HepG2 (cell line): ENCODE results near the gene OAS2. TPM values are rescaled to one million over a fixed set of nuclear protein-coding genes. Genes with fewer than 3 reads are reported as not detected.
"Not testable (repeated sequence)": the region's sequence is repeated elsewhere in the genome, so short reads cannot be mapped to it uniquely, and the experiment has no call there.

Source experiments
- ATAC-seq: fragments of 200-7000 bp; cut with Tn5 transposase; 3 replicates; pipeline ENCODE4 v1.9.1; 2020; ENCODE audit warnings: mild to moderate bottlenecking, moderate library complexity
- BruUV-seq: library from RNA; stranded (reverse); fragments of 400-500 nt; replicated peaks from 2 replicates; lab custom pipeline; 2021; lab: Mats Ljungman, UMichigan
- CTCF ChIA-PET: fragments of 300-600 bp; formaldehyde crosslinking; extraction: SDS; loops from one replicate; lab custom pipeline; 2021; ENCODE audit warnings: low total read pairs, inconsistent platforms, low intra/inter-chr PET ratio; lab: Yijun Ruan, JAX
- POLR2A ChIA-PET: fragments of 350-600 bp; sonication (Branson Sonifier 250); formaldehyde crosslinking; loops from one replicate; lab custom pipeline; 2020; ENCODE audit warnings: antibody characterized with exemption, inconsistent platforms; lab: Yijun Ruan, JAX
- DNase-seq: peaks from one replicate; pipeline ENCODE4 v3.0.0-alpha.2; 2015; ENCODE audit warnings: low spot score
- FAIRE-seq: peaks from 3 replicates; lab custom pipeline; 2011; peaks lifted over from hg19 to GRCh38; lab: Jason Lieb, UNC
- H2AFZ ChIP-seq: one replicate; pipeline ENCODE4 v1.6.1; 2011; ENCODE audit warnings: low read length, inconsistent platforms
- H3K27ac ChIP-seq: fragments of 300-600 bp; 3 replicates; pipeline ENCODE4 v1.8.0; 2011; ENCODE audit warnings: mixed run types, mild to moderate bottlenecking, mixed read lengths, low read length, inconsistent platforms; ENCODE audit not compliant: insufficient read depth; ENCODE audit errors: extremely low read length
- H3K27me3 ChIP-seq, 2 experiments: fragments of 200-600 bp in 1 of 2; 2 replicates in 1 of 2; 3 replicates in 1 of 2; pipeline versions ENCODE4 v1.6.0 to v1.8.0; 2011; ENCODE audit warnings: low read length in 2 of 2, mild to moderate bottlenecking in 2 of 2, moderate library complexity in 2 of 2, inconsistent platforms in 1 of 2; ENCODE audit not compliant: insufficient read depth in 2 of 2, control insufficient read depth in 1 of 2
- H3K36me3 ChIP-seq, 2 experiments: fragments of 200-600 bp in 1 of 2; replicated peaks in 1 of 2; 2 replicates in 1 of 2; 3 replicates in 1 of 2; pipeline versions ENCODE4 v1.5.1 to v1.8.0; 2011; ENCODE audit warnings: low read length in 2 of 2, inconsistent platforms in 1 of 2; ENCODE audit not compliant: insufficient read depth in 2 of 2, control insufficient read depth in 1 of 2
- H3K4me1 ChIP-seq: 2 replicates; pipeline ENCODE4 v1.5.1; 2012; ENCODE audit warnings: low read length, inconsistent platforms; ENCODE audit not compliant: insufficient read depth
- H3K4me2 ChIP-seq: 2 replicates; pipeline ENCODE4 v1.6.0; 2011; ENCODE audit warnings: low read depth, low read length, inconsistent platforms
- H3K4me3 ChIP-seq, 3 experiments: fragments of 200-600 bp in 1 of 3; sonication (generic), shearing (Covaris generic) in 1 of 3; replicated peaks in 1 of 3; 2 replicates each; pipeline ENCODE4 v1.5.1; 2011 to 2016; ENCODE audit warnings: low read length in 3 of 3, inconsistent platforms in 2 of 3, low read depth in 2 of 3, mild to moderate bottlenecking in 2 of 3, control low read depth in 1 of 3, mixed read lengths in 1 of 3; ENCODE audit not compliant: insufficient read depth in 1 of 3
- H3K79me2 ChIP-seq: one replicate; pipeline ENCODE4 v1.6.1; 2011; ENCODE audit warnings: low read length, inconsistent platforms; ENCODE audit not compliant: insufficient read depth
- H3K9ac ChIP-seq: 2 replicates; pipeline ENCODE4 v1.6.0; 2011; ENCODE audit warnings: mild to moderate bottlenecking, low read depth, low read length, inconsistent platforms; ENCODE audit not compliant: insufficient read depth
- H3K9me3 ChIP-seq: 2 replicates; pipeline ENCODE4 v1.5.1; 2012; ENCODE audit warnings: mild to moderate bottlenecking, low read length
- H4K20me1 ChIP-seq: 2 replicates; pipeline ENCODE4 v1.6.0; 2011; ENCODE audit warnings: inconsistent platforms, mild to moderate bottlenecking, low read length, moderate library complexity; ENCODE audit not compliant: insufficient read depth
- DMTF1 ChIP-seq: sonication (generic); formaldehyde crosslinking; IDR thresholded peaks from 2 replicates; pipeline ENCODE4 v1.4.0; 2020; ENCODE audit warnings: mild to moderate bottlenecking, missing genetic modification reagents
- ISL2 ChIP-seq: sonication (generic); formaldehyde crosslinking; IDR thresholded peaks from 2 replicates; pipeline ENCODE4 v1.5.0; 2020; ENCODE audit warnings: missing genetic modification reagents
- RAD51 ChIP-seq: fragments of 450-650 bp; IDR thresholded peaks from 2 replicates; pipeline ENCODE4 v1.6.1; 2016; ENCODE audit warnings: borderline replicate concordance
- RORA ChIP-seq: sonication (generic); formaldehyde crosslinking; IDR thresholded peaks from 2 replicates; pipeline ENCODE4 v1.5.0; 2020; ENCODE audit warnings: mild to moderate bottlenecking, missing genetic modification reagents, moderate library complexity
- SMARCC2 ChIP-seq: fragments of 450-650 bp; IDR thresholded peaks from 2 replicates; pipeline ENCODE4 v1.6.1; 2017; ENCODE audit warnings: antibody characterized with exemption, mild to moderate bottlenecking
- ZBTB4 ChIP-seq: sonication (generic); formaldehyde crosslinking; IDR thresholded peaks from 2 replicates; pipeline ENCODE4 v1.4.0; 2020; ENCODE audit warnings: missing genetic modification reagents, mild to moderate bottlenecking, borderline replicate concordance
- ZNF432 ChIP-seq: sonication (generic); formaldehyde crosslinking; IDR thresholded peaks from 2 replicates; pipeline ENCODE4 v1.5.0; 2020; ENCODE audit warnings: missing genetic modification reagents, mild to moderate bottlenecking, borderline replicate concordance
- WGBS: methylation state at CpG from one replicate; pipeline ENCODE4 v1.1.6; 2017; ENCODE audit warnings: low lambda C conversion rate; 5-methylcytosine and 5-hydroxymethylcytosine counted together
- in situ Hi-C: cut with HindIII; loops from 2 replicates; pipeline ENCODE4 v1.10.0; 2017; ENCODE audit warnings: low pct_unique_long_range_greater_than_20kb; ENCODE audit not compliant: extremely low pct_ligation_motif_present
- intact Hi-C: fragments of 100-400 bp; cut with micrococcal nuclease; formaldehyde crosslinking; loops from one replicate; pipeline ENCODE4 v1.10.0; 2022; ENCODE audit not compliant: unreplicated experiment
- polyA plus RNA-seq, 8 experiments: library from polyadenylated mRNA; depleted of rRNA in 3 of 8; stranded (reverse) in 7 of 8; unstranded in 1 of 8; fragments of >200 nt; fragmentation: Illumina TruSeq in 4 of 8; extraction: Trizol in 4 of 8; gene quantifications; 2 replicates each; pipeline versions ENCODE4 v1.2.1 to v1.2.3, GENCODE V29; 2011 to 2016; ENCODE audit warnings: low read depth in 4 of 8, missing spikeins in 1 of 8, mixed read lengths in 1 of 8; ENCODE audit not compliant: insufficient read depth in 1 of 8
- total RNA-seq, 5 experiments: library from RNA; depleted of rRNA; stranded (reverse); fragments of >200 nt; fragmentation: Illumina TruSeq; extraction: Trizol; gene quantifications; 2 replicates each; pipeline ENCODE4 v1.2.3, GENCODE V29; 2016; ENCODE audit warnings: low read depth in 1 of 5

The OAS2 gene
- total and polyA plus RNA-seq, 2 of the 13 experiments (the other 11 are each of a cell fraction or from before 2014, with no cell fraction given): 0.05 to 0.24 TPM

- no peak for TF ChIP-seq DMTF1 (CRISPR knock-in tag)
- no peak for TF ChIP-seq SMARCC2
- no peak for TF ChIP-seq ZNF432 (CRISPR knock-in tag)
- no peak for TF ChIP-seq RAD51
- no peak for TF ChIP-seq ISL2
- TF ChIP-seq ZBTB4 (CRISPR knock-in tag): no peak
- no peak for TF ChIP-seq RORA (CRISPR knock-in tag)
- TF ChIP-seq, all 625 proteins: peak for 0
Observed at GRCh38 chr12:112950701-112951100, 27.6 kb upstream of the OAS2 start (continued).

- H4K20me1 ChIP-seq, in situ Hi-C loops, H3K4me2 ChIP-seq, H3K4me1 ChIP-seq, H3K9ac ChIP-seq, H3K79me2 ChIP-seq, CTCF ChIA-PET, H3K9me3 ChIP-seq, H3K27ac ChIP-seq, intact Hi-C loops, H3K4me3 ChIP-seq, FAIRE-seq, BruUV-seq, POLR2A ChIA-PET, H2AFZ ChIP-seq, H3K27me3 ChIP-seq, DNase-seq, ATAC-seq: not testable (repeated sequence)
- 81% methylated on average over 4 of the region's 4 CpGs for WGBS
- peaks cover 2 to 11% of the 10 kb centered on the region in 2 experiments; a peak in 1 of 5 replicates for H3K36me3 ChIP-seq
Observed at GRCh38 chr12:112957125-112957524, 21.2 kb upstream of the OAS2 start.
